GM23248 (cell line): ENCODE results near the gene ZNF385B. TPM values are rescaled to one million over a fixed set of nuclear protein-coding genes. Genes with fewer than 3 reads are reported as not detected.

Source experiments
- DNase-seq: peaks from one replicate; pipeline ENCODE4 v3.0.0-alpha.2; 2015
- H2AFZ ChIP-seq: fragments of 200-600 bp; sonication (generic); 2 replicates; pipeline ENCODE4 v1.6.1; 2016; ENCODE audit warnings: antibody characterized with exemption
- H3F3A ChIP-seq: fragments of 200-600 bp; sonication (generic); 2 replicates; pipeline ENCODE4 v1.6.1; 2016; ENCODE audit warnings: mild to moderate bottlenecking, antibody characterized with exemption, mixed run types; ENCODE audit not compliant: insufficient read depth
- H3K27ac ChIP-seq: fragments of 200-600 bp; sonication (generic); 2 replicates; pipeline ENCODE4 v1.5.1; 2016; ENCODE audit warnings: mild to moderate bottlenecking
- H3K27me3 ChIP-seq: fragments of 200-600 bp; sonication (generic); replicated peaks from 2 replicates; pipeline ENCODE4 v1.6.1; 2016; ENCODE audit warnings: mild to moderate bottlenecking; ENCODE audit not compliant: insufficient read depth
- H3K36me3 ChIP-seq: fragments of 200-600 bp; sonication (generic); 2 replicates; pipeline ENCODE4 v1.6.1; 2016; ENCODE audit warnings: low read depth, mild to moderate bottlenecking
- H3K4me1 ChIP-seq: fragments of 200-600 bp; sonication (generic); 2 replicates; pipeline ENCODE4 v1.6.1; 2016; ENCODE audit warnings: mild to moderate bottlenecking; ENCODE audit not compliant: insufficient read depth
- H3K4me2 ChIP-seq: fragments of 200-600 bp; sonication (generic); one replicate; pipeline ENCODE4 v1.6.1; 2016; ENCODE audit warnings: mild to moderate bottlenecking; ENCODE audit not compliant: unreplicated experiment
- H3K4me3 ChIP-seq: fragments of 200-600 bp; sonication (generic); 2 replicates; pipeline ENCODE4 v1.5.1; 2016; ENCODE audit warnings: mild to moderate bottlenecking
- H3K79me2 ChIP-seq: fragments of 200-600 bp; sonication (generic); 2 replicates; pipeline ENCODE4 v1.6.1; 2016; ENCODE audit warnings: mild to moderate bottlenecking; ENCODE audit not compliant: insufficient read depth
- H3K9ac ChIP-seq: fragments of 200-600 bp; sonication (generic); 2 replicates; pipeline ENCODE4 v1.6.1; 2016; ENCODE audit warnings: mild to moderate bottlenecking
- H3K9me2 ChIP-seq: fragments of 200-600 bp; sonication (generic); 2 replicates; pipeline ENCODE4 v1.6.1; 2016; ENCODE audit warnings: mixed run types, mild to moderate bottlenecking, moderate library complexity; ENCODE audit not compliant: insufficient read depth
- H3K9me3 ChIP-seq: fragments of 200-600 bp; sonication (generic); one replicate; pipeline ENCODE4 v1.6.1; 2017; ENCODE audit warnings: low read depth
- H4K20me1 ChIP-seq: fragments of 200-600 bp; sonication (generic); 2 replicates; pipeline ENCODE4 v1.6.0; 2016; ENCODE audit not compliant: insufficient read depth
- EZH2 ChIP-seq: fragments of 200-600 bp; sonication (generic); IDR thresholded peaks from 2 replicates; pipeline ENCODE4 v1.6.1; 2018; ENCODE audit warnings: antibody characterized with exemption, mild to moderate bottlenecking; ENCODE audit not compliant: insufficient read depth, poor library complexity, severe bottlenecking
- EZH2phosphoT487 ChIP-seq: fragments of 200-600 bp; sonication (generic); IDR thresholded peaks from 2 replicates; pipeline ENCODE4 v1.6.1; 2018; ENCODE audit warnings: antibody characterized with exemption, moderate library complexity, mild to moderate bottlenecking, low read depth; ENCODE audit not compliant: insufficient read depth
- WGBS, 2 experiments: methylation state at CpG; one replicate each; pipeline ENCODE4 v1.1.6; 2015 to 2017; ENCODE audit warnings: low lambda C conversion rate in 2 of 2, low coverage in 1 of 2; ENCODE audit errors: missing lambda C conversion rate in 2 of 2; 5-methylcytosine and 5-hydroxymethylcytosine counted together
- in situ Hi-C: fragments of 300-500 bp; cut with MboI; formaldehyde crosslinking; loops from 2 replicates; pipeline ENCODE4 v1.15.0; 2020
- polyA plus RNA-seq: library from polyadenylated mRNA; unstranded; fragments of >200 nt; fragmentation: Nextera tagmentation; extraction: Ambion mirVana; gene quantifications from 2 replicates; pipeline ENCODE4 v1.2.1, GENCODE V29; 2016
- total RNA-seq: library from RNA; depleted of rRNA; stranded (reverse); fragments of >200 nt; shearing (Covaris generic); gene quantifications from 2 replicates; pipeline ENCODE4 v1.2.3, GENCODE V29; 2014

ZNF385B gene
- total and polyA plus RNA-seq, 2 experiments from 2014 or later, result 0.30 TPM; not detected in 1

- in situ Hi-C loops, result loop anchor here (5.0 kb wide), 1 partner anchor 318 kb away; no protein-coding TSS in a partner anchor
- no peaks in the 10 kb centered on the region for H3K79me2 ChIP-seq
- H3K9ac ChIP-seq, result no peak overlapping the region
- H4K20me1 ChIP-seq, result no peaks in the 10 kb centered on the region
- H3K4me2 ChIP-seq, result no peak overlapping the region
- no peak overlapping the region for H3K27ac ChIP-seq
- no peak overlapping the region for H3K4me3 ChIP-seq
- H3K9me2 ChIP-seq, result no peaks in the 10 kb centered on the region
- H3K9me3 ChIP-seq, result no peaks in the 10 kb centered on the region
- WGBS, 2 experiments, result 95 to 97% methylated on average over 3 of the region's 3 CpGs
- no peaks in the 10 kb centered on the region for H3K4me1 ChIP-seq
- no peaks in the 10 kb centered on the region for H3K36me3 ChIP-seq
- no peaks in the 10 kb centered on the region for H3K27me3 ChIP-seq
- TF ChIP-seq EZH2 (no peak), EZH2phosphoT487 (no peak)
- H3F3A ChIP-seq, result no peaks in the 10 kb centered on the region
- DNase-seq, result no peak
- no peak overlapping the region for H2AFZ ChIP-seq
These were observed 436.8 kb downstream of the ZNF385B start for GRCh38 chr2:179424571-179424970.

GRCh38 chr2:179422037-179422643 lies 439.3 kb downstream of the ZNF385B start:
- Histone ChIP-seq H3F3A (no peaks in the 10 kb centered on the region), H3K27ac (no peak overlapping the region), H3K27me3 (no peaks in the 10 kb centered on the region), H3K36me3 (no peaks in the 10 kb centered on the region), H3K9me3 (no peaks in the 10 kb centered on the region), H3K79me2 (no peaks in the 10 kb centered on the region), H3K9ac (no peak overlapping the region), H3K4me3 (no peak overlapping the region), H2AFZ (no peak overlapping the region), H3K4me1 (no peaks in the 10 kb centered on the region), H3K9me2 (no peaks in the 10 kb centered on the region), H4K20me1 (no peaks in the 10 kb centered on the region), H3K4me2 (no peak overlapping the region)
- TF ChIP-seq EZH2, result no peak
- TF ChIP-seq EZH2phosphoT487, result no peak
- DNase-seq, result peak; percentile 84
- in situ Hi-C loops, result loop anchor here (5.0 kb wide), 1 partner anchor 320 kb away; no protein-coding TSS in a partner anchor
- WGBS, 2 experiments, result 12% methylated on average over 5 of the region's 5 CpGs

- Histone ChIP-seq H3K4me1 (no peaks in the 10 kb centered on the region), H3K4me3 (no peak overlapping the region), H3K9ac (no peak overlapping the region), H3K9me2 (no peaks in the 10 kb centered on the region), H4K20me1 (no peaks in the 10 kb centered on the region), H3K79me2 (no peaks in the 10 kb centered on the region), H3K4me2 (no peak overlapping the region), H3K27me3 (no peaks in the 10 kb centered on the region), H3K9me3 (no peaks in the 10 kb centered on the region), H3K27ac (no peak overlapping the region), H3F3A (no peaks in the 10 kb centered on the region), H3K36me3 (no peaks in the 10 kb centered on the region), H2AFZ (no peak overlapping the region)
- WGBS, 2 experiments, result 74 to 81% methylated on average over 2 of the region's 2 CpGs
- no peak for TF ChIP-seq EZH2phosphoT487
- TF ChIP-seq EZH2, result no peak
- no peak for DNase-seq
- in situ Hi-C loops, result loop anchor here (10.0 kb wide), 2 partner anchors 193 to 657 kb away; no protein-coding TSS in a partner anchor
These were observed 443.9 kb downstream of the ZNF385B start for GRCh38 chr2:179417436-179417949.

- Histone ChIP-seq H3K9ac (no peak overlapping the region), H3K4me2 (no peak overlapping the region), H3K27me3 (no peaks in the 10 kb centered on the region), H4K20me1 (no peaks in the 10 kb centered on the region), H3K9me3 (no peaks in the 10 kb centered on the region), H2AFZ (no peak overlapping the region), H3K79me2 (no peaks in the 10 kb centered on the region), H3K9me2 (no peaks in the 10 kb centered on the region), H3F3A (no peaks in the 10 kb centered on the region), H3K36me3 (no peaks in the 10 kb centered on the region), H3K27ac (no peak overlapping the region), H3K4me1 (no peaks in the 10 kb centered on the region), H3K4me3 (no peak overlapping the region)
- in situ Hi-C loops, result loop anchor here (10.0 kb wide), 2 partner anchors 187 to 663 kb away; no protein-coding TSS in a partner anchor
- DNase-seq, result peak; percentile 46
- WGBS, 2 experiments, result 58 to 69% methylated on average over 3 of the region's 3 CpGs
- no peak for TF ChIP-seq EZH2phosphoT487
- no peak for TF ChIP-seq EZH2
These were observed 449.3 kb downstream of the ZNF385B start for GRCh38 chr2:179412112-179412511.
